K562 (cell line): ENCODE measurements around the gene LARP7. TPM values are rescaled to one million over a fixed set of nuclear protein-coding genes. Genes with fewer than 3 reads are reported as not detected.
A peak's percentile ranks its signal among the peaks of the same experiment; 100 is the strongest.

Experiments
- ATAC-seq: fragments of 200-7000 bp; cut with Tn5 transposase; 3 replicates; pipeline ENCODE4 v1.9.1; 2020; ENCODE audit warnings: moderate library complexity
- BruUV-seq: library from RNA; stranded (reverse); fragments of 400-500 nt; replicated peaks from 2 replicates; lab custom pipeline; 2021; lab: Mats Ljungman, UMichigan
- CTCF ChIA-PET: fragments of 300-600 bp; formaldehyde crosslinking; extraction: SDS; loops from one replicate; lab custom pipeline; 2021; ENCODE audit warnings: low intra/inter-chr PET ratio; lab: Yijun Ruan, JAX
- POLR2A ChIA-PET: fragments of 300-600, 350-650 bp; sonication (Branson Sonifier 250); formaldehyde crosslinking; extraction: SDS; loops from one replicate; lab custom pipeline; 2021; ENCODE audit warnings: antibody characterized with exemption, inconsistent platforms; lab: Yijun Ruan, JAX
- DNase-seq, 4 experiments: peaks; one replicate each; pipeline versions ENCODE4 v3.0.0 to v3.0.0-alpha.2; 2011 to 2018; ENCODE audit warnings: low spot score in 3 of 4, mixed read lengths in 3 of 4; ENCODE audit errors: extremely low read depth in 1 of 4
- FAIRE-seq: peaks from 2 replicates; lab custom pipeline; 2011; peaks lifted over from hg19 to GRCh38; lab: Jason Lieb, UNC
- H2AFZ ChIP-seq: 2 replicates; pipeline ENCODE4 v1.6.0; 2011; ENCODE audit warnings: low read depth, low read length, control low read depth, inconsistent platforms
- H3K27ac ChIP-seq: fragments of 200-600 bp; 3 replicates; pipeline ENCODE4 v1.8.0; 2011; ENCODE audit warnings: low read depth, mild to moderate bottlenecking, control low read depth, inconsistent platforms, low read length, moderate library complexity, mixed read lengths; ENCODE audit errors: extremely low read depth
- H3K27me3 ChIP-seq, 2 experiments: fragments of 300-600 bp in 1 of 2; 2 replicates in 1 of 2; 3 replicates in 1 of 2; pipeline versions ENCODE4 v1.6.0 to v1.8.0; 2011; ENCODE audit warnings: inconsistent platforms in 2 of 2, low read length in 2 of 2, mild to moderate bottlenecking in 1 of 2, mixed read lengths in 1 of 2, moderate library complexity in 1 of 2; ENCODE audit not compliant: control insufficient read depth in 2 of 2, insufficient read depth in 2 of 2
- H3K36me3 ChIP-seq: fragments of 300-600 bp; 3 replicates; pipeline ENCODE4 v1.8.0; 2011; ENCODE audit warnings: mild to moderate bottlenecking, low read length, inconsistent platforms; ENCODE audit not compliant: control insufficient read depth, insufficient read depth
- H3K4me1 ChIP-seq, 2 experiments: fragments of 200-600 bp in 1 of 2; replicated peaks in 1 of 2; 2 replicates in 1 of 2; 3 replicates in 1 of 2; pipeline versions ENCODE4 v1.5.1 to v1.8.0; 2011; ENCODE audit warnings: inconsistent platforms in 2 of 2, low read length in 2 of 2, mild to moderate bottlenecking in 1 of 2, mixed read lengths in 1 of 2, moderate library complexity in 1 of 2; ENCODE audit not compliant: control insufficient read depth in 2 of 2, insufficient read depth in 2 of 2
- H3K4me2 ChIP-seq: 2 replicates; pipeline ENCODE4 v1.6.1; 2011; ENCODE audit warnings: low read length, control low read depth, inconsistent platforms, mixed read lengths; ENCODE audit not compliant: insufficient read depth
- H3K4me3 ChIP-seq: fragments of 200-600 bp; sonication (generic), shearing (Covaris generic); 2 replicates; pipeline ENCODE4 v1.5.1; 2016; ENCODE audit warnings: control low read depth, inconsistent platforms
- H3K79me2 ChIP-seq: fragments of 200-600 bp; 3 replicates; pipeline ENCODE4 v1.8.0; 2011; ENCODE audit warnings: low read length, inconsistent platforms; ENCODE audit not compliant: control insufficient read depth, insufficient read depth
- H3K9ac ChIP-seq, 2 experiments: 2 replicates each; pipeline versions ENCODE4 v1.6.0 to v1.6.1; 2011; ENCODE audit warnings: low read depth in 2 of 2, low read length in 2 of 2, control low read depth in 1 of 2, inconsistent platforms in 1 of 2, mild to moderate bottlenecking in 1 of 2, mixed read lengths in 1 of 2; ENCODE audit not compliant: insufficient read depth in 1 of 2
- H3K9me1 ChIP-seq: one replicate; pipeline ENCODE4 v1.6.0; 2011; ENCODE audit warnings: inconsistent platforms, mild to moderate bottlenecking, low read length, moderate library complexity; ENCODE audit not compliant: control insufficient read depth, insufficient read depth
- H3K9me3 ChIP-seq: replicated peaks from 2 replicates; pipeline ENCODE4 v1.5.1; 2011; ENCODE audit warnings: low read depth, low read length, inconsistent platforms; ENCODE audit not compliant: control insufficient read depth, insufficient read depth
- H4K20me1 ChIP-seq: replicated peaks from 2 replicates; pipeline ENCODE4 v1.6.1; 2011; ENCODE audit warnings: low read length, inconsistent platforms, mixed read lengths; ENCODE audit not compliant: control insufficient read depth, insufficient read depth
- CEBPB ChIP-seq: fragments of 450-650 bp; IDR thresholded peaks from 2 replicates; pipeline ENCODE4 v1.6.1; 2016; ENCODE audit warnings: missing genetic modification characterization, missing compliant biosample characterization
- CEBPG ChIP-seq, 3 experiments: fragments of 200-800 bp in 1 of 3; sonication (Bioruptor generic) in 1 of 3; sonication (generic) in 1 of 3; formaldehyde crosslinking in 1 of 3; IDR thresholded peaks in 2 of 3; conservative IDR thresholded peaks in 1 of 3; 2 replicates each; pipeline versions ENCODE4 v1.6.1 to v1.8.0; 2016 to 2022; ENCODE audit warnings: missing compliant biosample characterization in 2 of 3, missing genetic modification characterization in 2 of 3, mild to moderate bottlenecking in 1 of 3, missing genetic modification reagents in 1 of 3
- NFATC3 ChIP-seq: fragments of 450-650 bp; IDR thresholded peaks from 2 replicates; pipeline ENCODE4 v1.6.1; 2017; ENCODE audit warnings: mild to moderate bottlenecking
- SETDB1 ChIP-seq: IDR thresholded peaks from one replicate; pipeline ENCODE4 v1.6.1; 2012; ENCODE audit warnings: low read length, control low read depth, inconsistent platforms
- ZFP1 ChIP-seq: fragments of 450-650 bp; formaldehyde crosslinking; IDR thresholded peaks from 2 replicates; pipeline ENCODE4 v1.4.0; 2020; ENCODE audit warnings: mild to moderate bottlenecking, mixed read lengths
- ZNF57 ChIP-seq: fragments of 450-650 bp; formaldehyde crosslinking; IDR thresholded peaks from 2 replicates; pipeline ENCODE4 v1.4.0; 2020; ENCODE audit warnings: mild to moderate bottlenecking, moderate library complexity
- ZNF79 ChIP-seq: fragments of 250-450 bp; sonication (Bioruptor Pico); IDR thresholded peaks from 2 replicates; pipeline ENCODE4 v1.4.0; 2020; ENCODE audit warnings: low read depth, mild to moderate bottlenecking, moderate library complexity
- WGBS: fragments of 100-300 bp; shearing (Covaris generic); methylation state at CpG from one replicate; pipeline ENCODE4 v1.1.6; 2016; ENCODE audit warnings: low coverage, mixed read lengths; ENCODE audit not compliant: insufficient coverage; ENCODE audit errors: missing lambda C conversion rate; 5-methylcytosine and 5-hydroxymethylcytosine counted together
- in situ Hi-C: fragments of 300-500 bp; cut with MboI; formaldehyde crosslinking; loops from 4 replicates; pipeline ENCODE4 v1.15.0; 2018; ENCODE audit warnings: inconsistent platforms, mixed read lengths
- intact Hi-C: fragments of 100-400 bp; cut with micrococcal nuclease; formaldehyde crosslinking; loops from 2 replicates; pipeline ENCODE4 v1.14.2; 2022
- polyA plus RNA-seq, 8 experiments: library from polyadenylated mRNA; depleted of rRNA in 4 of 8; stranded (reverse) in 5 of 8; unstranded in 3 of 8; fragments of >200 nt; fragmentation: Nextera tagmentation in 2 of 8; fragmentation: Illumina TruSeq in 1 of 8; extraction: Ambion mirVana in 2 of 8; extraction: Trizol in 1 of 8; gene quantifications; 2 replicates each; pipeline versions ENCODE4 v1.2.1 to v1.2.3, GENCODE V29; 2011 to 2014; ENCODE audit warnings: inconsistent platforms in 1 of 8, missing spikeins in 1 of 8
- total RNA-seq, 7 experiments: library from RNA; depleted of rRNA in 6 of 7; stranded (reverse); fragments of >200 nt in 6 of 7; fragmentation: Illumina TruSeq in 2 of 7; extraction: Trizol in 2 of 7; gene quantifications; 2 replicates each; pipeline versions ENCODE4 v1.2.1 to v1.2.3, GENCODE V29; 2011 to 2021; ENCODE audit warnings: low replicate concordance in 1 of 7
- TF ChIP-seq, protein P1 (sequence below): sonication (generic); formaldehyde crosslinking; IDR thresholded peaks from 2 replicates; pipeline ENCODE4 v1.8.1; 2023; ENCODE audit warnings: mild to moderate bottlenecking, missing genetic modification reagents

The LARP7 gene
- total and polyA plus RNA-seq, 9 of the 15 experiments (the other 6 are each of a cell fraction or from before 2014, with no cell fraction given), result 30.1 to 76.9 (median 56.0) TPM

DNA sequence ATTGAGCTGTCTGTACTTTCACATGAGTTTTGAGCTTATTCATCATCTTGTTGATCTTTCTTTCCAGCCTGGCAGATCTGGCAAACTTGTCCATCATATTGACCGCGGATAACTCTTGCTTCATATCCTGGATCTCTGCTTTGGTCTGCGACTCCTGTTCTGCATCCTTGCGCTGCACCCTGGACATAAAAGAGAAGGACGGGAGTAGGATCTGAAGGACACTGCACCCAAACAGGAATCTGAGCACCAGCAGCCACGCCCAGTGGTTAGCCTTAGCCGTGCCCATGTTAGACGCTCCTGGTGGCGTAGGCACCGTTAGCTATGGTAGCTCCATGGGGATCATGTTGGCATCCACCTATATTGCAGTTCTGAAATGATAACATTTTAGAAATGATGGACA is 56.6 kb downstream of the LARP7 start (continued):
- no peak for TF ChIP-seq ZFP1
- TF ChIP-seq, all 486 proteins: peak for 0

DNA sequence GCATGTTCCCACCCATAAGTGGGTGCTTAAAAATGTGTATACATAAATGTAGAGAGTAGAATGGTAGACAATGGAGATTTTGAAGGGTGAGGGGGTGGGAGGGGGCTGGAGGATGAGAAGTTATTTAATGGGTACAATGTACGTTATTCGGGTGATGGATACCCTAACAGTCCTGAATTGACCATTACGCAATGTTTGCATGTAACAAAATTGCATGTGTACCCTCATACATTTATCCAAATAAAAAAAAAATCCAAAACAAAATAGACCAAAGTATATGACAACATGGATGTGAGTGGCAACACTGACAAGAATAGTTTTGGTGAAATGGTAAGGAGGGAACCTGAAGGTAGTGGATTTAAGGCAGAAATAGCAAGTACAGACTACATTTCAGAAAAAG is 63.7 kb downstream of the LARP7 start:
- DNase-seq, result no peak
- intact Hi-C loops, result no loop called here
- no peaks in the 10 kb centered on the region for H4K20me1 ChIP-seq
- ATAC-seq, result no peak
- no peak overlapping the region for H3K27ac ChIP-seq
- H3K4me2 ChIP-seq, result no peak overlapping the region
- H3K9me3 ChIP-seq, result no peaks in the 10 kb centered on the region
- 19% methylated on average over 2 of the region's 3 CpGs for WGBS
- no peak overlapping the region for H3K4me3 ChIP-seq
- H3K4me1 ChIP-seq, result peaks cover 0 to 4% of the 10 kb centered on the region in 2 experiments; a peak in 1 of 5 replicates
- H3K36me3 ChIP-seq, result no peaks in the 10 kb centered on the region
- BruUV-seq, result no TSS peak
- ChIA-PET POLR2A (no interaction called here), CTCF (no interaction called here)
- no peak overlapping the region for H2AFZ ChIP-seq
- no peaks in the 10 kb centered on the region for H3K9me1 ChIP-seq
- TF ChIP-seq CEBPG (CRISPR knock-in tag; IDR thresholded peaks at IDR 0.05) (no peak), CEBPG (tag; conservative IDR thresholded peaks at IDR 0.05 in 1 of 2, IDR thresholded peaks at IDR 0.05 in 1 of 2) (peak; percentile 44 to 49; a peak in 2 of 4 replicates), SETDB1 (no peak), ZNF79 (CRISPR knock-in tag) (no peak), CEBPB (tag) (peak; percentile 56; the same call in 1 of the 2 replicates), NFATC3 (no peak), ZNF57 (CRISPR knock-in tag) (no peak)
- TF ChIP-seq, protein P1, sequence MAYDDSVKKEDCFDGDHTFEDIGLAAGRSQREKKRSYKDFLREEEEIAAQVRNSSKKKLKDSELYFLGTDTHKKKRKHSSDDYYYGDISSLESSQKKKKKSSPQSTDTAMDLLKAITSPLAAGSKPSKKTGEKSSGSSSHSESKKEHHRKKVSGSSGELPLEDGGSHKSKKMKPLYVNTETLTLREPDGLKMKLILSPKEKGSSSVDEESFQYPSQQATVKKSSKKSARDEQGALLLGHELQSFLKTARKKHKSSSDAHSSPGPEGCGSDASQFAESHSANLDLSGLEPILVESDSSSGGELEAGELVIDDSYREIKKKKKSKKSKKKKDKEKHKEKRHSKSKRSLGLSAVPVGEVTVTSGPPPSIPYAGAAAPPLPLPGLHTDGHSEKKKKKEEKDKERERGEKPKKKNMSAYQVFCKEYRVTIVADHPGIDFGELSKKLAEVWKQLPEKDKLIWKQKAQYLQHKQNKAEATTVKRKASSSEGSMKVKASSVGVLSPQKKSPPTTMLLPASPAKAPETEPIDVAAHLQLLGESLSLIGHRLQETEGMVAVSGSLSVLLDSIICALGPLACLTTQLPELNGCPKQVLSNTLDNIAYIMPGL (CRISPR knock-in tag), result no peak
- FAIRE-seq, result no peak
- H3K27me3 ChIP-seq, result peaks cover 6 to 8% of the 10 kb centered on the region in 2 experiments
- in situ Hi-C loops, result no loop called here
- H3K9ac ChIP-seq, result no peak overlapping the region
- no peaks in the 10 kb centered on the region for H3K79me2 ChIP-seq
